Caki2 (cell line): ENCODE measurements around the gene NAXE. TPM values are rescaled to one million over a fixed set of nuclear protein-coding genes. Genes with fewer than 3 reads are reported as not detected.
A peak's percentile ranks its signal among the peaks of the same experiment; 100 is the strongest.
"Not testable (repeated sequence)": the region's sequence is repeated elsewhere in the genome, so short reads cannot be mapped to it uniquely, and the experiment has no call there.

Experiments
- DNase-seq: peaks from one replicate; pipeline ENCODE4 v3.0.0-alpha.2; 2015; ENCODE audit warnings: low read depth
- in situ Hi-C: cut with HindIII; loops from 2 replicates; pipeline ENCODE4 v1.10.0; 2016; ENCODE audit warnings: low sequenced_read_pairs, low pct_unique_long_range_greater_than_20kb, mixed read lengths
- total RNA-seq: library from RNA; depleted of rRNA; stranded (reverse); fragments of >200 nt; shearing (Covaris generic); gene quantifications from 2 replicates; pipeline ENCODE4 v1.2.3, GENCODE V29; 2014; ENCODE audit warnings: low replicate concordance; rRNA removed

The NAXE gene
- 142 and 150 TPM in 2 replicates for total RNA-seq

DNA sequence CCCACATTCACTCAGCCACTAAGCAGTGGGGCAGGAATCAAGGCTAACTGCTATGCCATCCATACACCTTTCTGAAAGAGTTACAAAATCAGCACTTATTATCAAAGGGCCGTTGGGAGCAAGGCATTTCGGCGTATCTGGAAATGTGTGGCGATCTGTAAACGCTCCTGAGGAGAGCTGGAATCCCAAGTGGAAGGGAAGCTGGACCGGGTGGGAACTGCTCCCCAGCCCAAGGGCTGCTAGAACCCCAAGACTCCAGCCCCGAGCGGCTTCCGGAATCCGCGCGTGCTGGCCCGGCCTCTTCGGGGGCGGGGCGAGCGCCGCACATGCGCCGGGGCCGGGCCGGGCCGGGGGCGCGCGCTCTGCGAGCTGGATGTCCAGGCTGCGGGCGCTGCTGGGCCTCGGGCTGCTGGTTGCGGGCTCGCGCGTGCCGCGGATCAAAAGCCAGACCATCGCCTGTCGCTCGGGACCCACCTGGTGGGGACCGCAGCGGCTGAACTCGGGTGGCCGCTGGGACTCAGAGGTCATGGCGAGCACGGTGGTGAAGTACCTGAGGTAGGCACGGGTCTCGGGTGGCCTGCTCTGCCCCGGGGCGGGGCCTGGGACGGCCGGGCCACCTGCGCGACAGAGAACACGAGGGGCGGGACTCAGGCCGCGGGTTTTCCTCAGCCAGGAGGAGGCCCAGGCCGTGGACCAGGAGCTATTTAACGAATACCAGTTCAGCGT lies at the start of gene NAXE:
Gene NAXE (plus strand): TSS at position 345 of the 726 bp plus-strand sequence. CDS start 29 bp downstream, at position 374.
- in situ Hi-C loops, result no loop called here
- peak; percentile 66 for DNase-seq

DNA sequence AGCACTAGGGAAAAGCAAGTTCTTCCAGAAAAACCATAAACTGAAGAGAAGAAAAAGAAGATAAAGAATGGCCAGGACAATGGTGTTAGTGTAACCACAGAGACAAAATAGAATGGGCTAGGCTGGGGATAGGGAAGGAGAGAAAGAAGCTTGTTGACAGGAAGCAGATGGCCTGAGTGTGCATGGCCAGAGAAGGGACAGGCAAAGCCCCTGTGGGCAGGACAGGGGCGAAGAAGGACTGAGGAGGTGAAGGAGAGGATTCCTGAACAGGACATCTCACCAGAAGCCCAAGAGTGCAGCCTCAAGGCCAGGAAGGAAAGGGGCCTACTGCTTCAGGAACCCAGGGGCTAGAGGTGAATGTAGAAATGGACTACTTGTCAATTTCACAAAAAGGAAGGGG lies 48.5 kb upstream of the NAXE start:
- no peak for DNase-seq
- in situ Hi-C loops, result no loop called here

DNA sequence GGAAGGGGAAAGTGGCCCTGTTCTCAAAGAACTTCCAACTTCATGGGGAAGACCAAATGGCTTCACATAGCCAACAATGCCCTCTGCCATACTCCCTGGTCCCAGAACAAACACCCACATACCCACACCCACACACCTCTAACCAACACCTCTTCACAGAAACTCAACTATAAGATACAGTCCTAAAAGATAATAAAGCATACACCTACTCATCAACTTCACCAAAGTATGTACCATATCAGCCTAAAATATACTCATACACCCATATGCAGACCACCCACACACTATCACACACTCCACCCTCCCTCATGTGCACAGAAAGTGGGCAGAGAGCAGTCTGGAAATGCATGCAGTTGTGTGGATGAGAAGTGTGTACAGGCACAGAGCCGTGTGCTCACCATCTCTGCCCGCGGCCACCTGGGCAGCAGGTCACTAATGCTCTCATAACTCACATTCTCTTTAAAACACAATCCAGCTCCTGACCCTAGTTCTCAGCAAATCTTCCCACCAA lies 46.9 kb upstream of the NAXE start:
- in situ Hi-C loops, result no loop called here
- no peak for DNase-seq

DNA sequence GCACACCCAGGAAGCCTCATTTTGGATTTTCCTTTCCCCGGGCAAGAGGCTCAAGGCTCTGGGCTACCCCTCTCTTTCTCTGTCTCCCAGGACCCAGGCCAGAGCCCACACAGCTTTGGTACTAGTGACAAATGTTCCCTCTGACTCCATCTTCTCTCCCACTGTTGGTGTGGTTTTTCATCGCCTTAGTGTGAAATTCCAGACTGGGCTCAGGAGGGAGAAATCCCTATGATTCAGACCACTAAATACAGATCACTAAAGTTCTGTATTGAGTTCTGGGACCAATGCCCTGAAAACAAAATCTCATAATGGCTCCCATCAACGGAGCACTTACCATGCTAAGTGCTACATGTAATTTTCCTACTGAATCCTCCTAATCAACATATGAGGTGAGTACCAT lies 45.3 kb upstream of the NAXE start:
- DNase-seq, result no peak

DNA sequence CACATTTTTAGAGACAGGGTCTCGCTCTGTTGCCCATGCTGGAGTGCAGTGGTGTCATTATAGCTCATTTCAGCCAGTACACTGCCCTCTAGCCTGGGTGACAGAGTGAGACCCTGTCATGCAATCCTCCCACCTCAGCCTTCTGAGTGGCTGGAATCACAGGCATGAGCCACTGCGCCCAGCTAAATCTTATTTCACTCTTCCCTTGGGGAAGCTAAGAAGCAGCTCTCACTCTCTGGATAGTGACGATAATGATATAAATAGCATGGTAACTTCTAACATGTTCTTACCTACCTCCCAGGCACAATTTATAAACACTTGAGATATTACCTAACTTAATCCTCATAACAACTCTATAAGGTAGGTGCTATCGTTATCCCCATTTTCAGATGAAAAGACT lies 44.1 kb upstream of the NAXE start:
- in situ Hi-C loops, result no loop called here
- DNase-seq, result no peak

More for the DNA sequence above, 45.3 kb upstream of the NAXE start:
- in situ Hi-C loops, result no loop called here

DNA sequence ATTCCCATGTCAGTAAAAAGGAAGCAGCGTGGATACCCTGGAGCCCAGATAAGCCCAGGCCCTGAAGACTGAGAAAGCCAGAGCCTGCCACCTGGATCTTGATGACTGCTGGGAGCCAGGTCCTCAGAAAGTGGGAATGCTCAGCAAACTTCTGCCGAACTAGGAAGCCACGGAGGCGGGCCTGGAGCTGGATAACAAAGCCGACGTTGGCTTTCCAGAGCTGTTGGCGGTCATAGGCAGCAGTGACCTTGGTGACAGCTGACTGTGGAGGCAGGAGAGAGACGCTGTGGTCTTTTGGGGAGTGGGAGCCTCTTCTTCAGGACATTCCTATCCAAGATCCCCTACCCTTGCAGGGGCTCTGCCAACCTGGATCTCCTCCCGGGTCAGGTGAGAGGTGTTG lies 43.6 kb upstream of the NAXE start:
- in situ Hi-C loops, result no loop called here
- DNase-seq, result no peak

DNA sequence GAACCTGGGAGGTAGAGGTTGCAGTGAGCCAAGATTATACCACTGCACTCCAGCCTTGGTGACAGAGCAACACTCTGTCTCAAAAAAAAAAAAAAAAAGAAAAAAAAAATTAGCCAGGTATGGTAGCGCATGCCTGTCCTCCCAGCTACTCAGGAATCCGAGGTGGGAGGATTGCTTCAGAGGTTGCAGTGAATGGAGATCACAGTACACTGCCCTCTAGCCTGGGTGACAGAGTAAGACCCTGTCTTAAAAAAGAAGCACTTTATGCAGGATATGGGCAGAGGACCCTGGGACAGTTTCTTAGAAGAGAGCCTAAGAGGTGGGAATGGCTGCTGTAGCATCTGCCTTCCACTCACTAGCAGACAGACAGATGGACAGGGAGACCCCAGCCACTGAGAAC lies 42.2 kb upstream of the NAXE start:
- in situ Hi-C loops, result no loop called here
- no peak for DNase-seq

DNA sequence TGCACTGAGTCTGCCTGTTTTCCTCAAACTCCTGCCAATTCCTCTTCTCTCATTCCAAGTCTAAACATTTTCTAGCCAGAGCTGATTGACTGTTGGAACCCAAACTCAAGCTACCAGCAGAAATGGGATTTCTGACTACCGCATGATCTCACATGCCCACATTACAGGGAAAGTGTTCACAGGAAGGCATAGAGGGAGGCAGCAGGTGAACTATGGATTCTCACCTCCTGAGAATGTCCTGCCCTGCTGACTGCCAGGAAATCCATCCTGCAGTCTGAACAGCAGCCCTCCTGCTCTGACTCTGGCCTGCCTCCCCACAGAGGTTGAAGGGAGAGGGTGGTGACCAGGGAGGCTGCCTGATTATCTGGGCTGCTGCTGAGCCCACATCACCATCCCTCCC lies 41.7 kb upstream of the NAXE start:
- in situ Hi-C loops, result no loop called here
- no peak for DNase-seq

DNA sequence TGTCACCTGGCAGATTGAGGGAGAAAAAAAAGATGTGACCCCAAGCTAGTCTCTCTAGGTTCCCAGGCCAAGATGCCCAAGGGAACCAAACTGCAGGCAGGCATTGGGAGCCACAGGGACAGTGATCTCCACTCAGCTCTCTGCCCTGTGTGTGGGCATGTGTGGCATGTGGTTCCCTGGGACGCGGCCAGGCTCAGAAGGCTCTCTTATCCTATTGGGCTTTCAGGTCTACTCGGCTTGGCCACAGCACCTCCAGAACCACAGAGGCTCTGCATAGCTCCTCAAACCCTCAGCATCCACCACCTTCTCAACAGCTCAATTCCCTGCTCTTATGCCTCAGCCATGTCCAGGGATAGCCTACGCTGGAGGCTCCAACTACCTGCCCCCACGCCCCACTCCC lies 41.2 kb upstream of the NAXE start:
- in situ Hi-C loops, result no loop called here
- DNase-seq, result no peak

DNA sequence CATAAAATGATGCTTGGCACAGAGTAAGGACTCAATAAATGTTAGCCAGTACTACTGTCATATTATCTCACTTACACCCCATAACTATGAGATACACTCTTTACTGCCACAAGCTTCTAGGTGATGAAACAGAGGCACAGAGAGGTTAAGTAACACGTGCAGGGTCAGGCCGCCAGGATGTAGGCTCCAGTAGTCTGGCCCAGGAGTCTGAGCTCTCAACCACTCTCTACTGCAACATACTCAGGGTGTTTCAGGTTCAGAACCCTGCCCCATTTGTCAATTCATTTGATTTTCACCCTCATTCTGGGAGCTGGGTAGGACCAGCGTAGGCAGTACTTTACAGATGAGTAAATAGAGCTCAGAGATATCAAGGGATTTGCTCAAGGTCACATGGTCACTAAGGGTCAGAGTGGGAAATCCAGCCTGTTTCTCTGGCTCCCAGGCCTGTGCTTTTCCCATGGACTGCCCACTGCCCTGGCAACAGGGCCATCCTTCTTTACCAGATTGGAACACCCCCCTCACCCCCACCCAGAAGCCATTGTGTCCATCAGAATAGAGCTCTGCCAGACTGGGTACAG lies 40.4 kb upstream of the NAXE start:
- no peak for DNase-seq
- in situ Hi-C loops, result no loop called here

DNA sequence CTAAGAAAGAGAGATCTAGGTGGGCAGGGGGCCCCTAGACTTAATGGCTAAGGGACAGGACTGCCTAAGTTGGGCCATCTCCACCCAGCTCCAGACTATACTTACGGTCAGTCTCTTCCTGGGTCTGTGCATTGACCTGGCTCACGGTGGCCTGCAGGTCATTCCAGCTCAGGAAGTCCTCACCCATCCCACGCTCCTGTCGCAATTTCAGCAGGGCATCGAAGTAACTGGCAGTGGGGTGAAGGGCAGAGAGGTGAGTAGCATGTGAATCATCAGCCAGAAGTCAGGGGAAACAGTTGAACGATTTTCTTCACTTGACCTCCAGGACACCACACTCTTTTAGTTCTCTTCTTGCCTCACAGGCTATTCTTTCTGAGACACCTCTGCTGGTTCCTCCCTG lies 39.7 kb upstream of the NAXE start:
- in situ Hi-C loops, result no loop called here
- peak; percentile 66 for DNase-seq

DNA sequence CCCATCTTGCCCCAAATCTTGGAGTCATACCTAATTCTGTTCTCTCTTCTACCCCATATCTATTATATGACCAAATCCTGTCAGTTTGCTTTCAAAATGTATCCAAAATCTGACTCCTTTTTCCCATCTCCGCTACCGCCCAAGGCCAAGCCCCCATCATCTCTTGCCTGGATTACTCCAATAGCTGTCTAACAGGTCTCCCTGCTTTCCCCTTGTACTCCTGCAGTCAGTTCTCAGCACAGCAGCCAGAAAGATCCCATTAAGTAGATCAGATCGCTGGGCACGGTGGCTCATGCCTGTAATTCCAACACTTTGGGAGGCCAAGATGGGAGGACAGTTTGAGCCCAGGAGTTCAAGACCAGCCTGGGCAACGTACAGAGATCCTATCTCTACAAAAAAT lies 39.1 kb upstream of the NAXE start:
- DNase-seq, result no peak
- in situ Hi-C loops, result no loop called here

DNA sequence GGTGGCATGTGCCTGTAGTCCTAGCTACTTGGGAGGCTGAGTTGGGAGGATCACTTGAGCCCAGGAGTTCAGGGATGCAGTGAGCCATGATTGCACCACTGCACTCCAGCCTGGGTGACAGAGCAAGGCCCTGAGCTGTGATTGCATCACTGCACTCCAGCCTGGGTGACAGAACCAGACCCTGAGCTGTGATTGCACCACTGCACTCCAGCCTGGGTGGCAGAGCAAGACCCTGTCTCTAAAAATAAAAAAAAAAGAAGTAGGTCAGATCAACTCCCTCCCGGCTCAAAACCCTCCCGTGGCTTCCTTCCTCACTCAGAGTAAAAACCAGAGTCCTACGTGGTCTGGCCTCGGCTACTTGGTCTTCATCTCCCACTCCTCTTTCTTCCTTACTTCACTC lies 38.6 kb upstream of the NAXE start:
- DNase-seq, in situ Hi-C loops: not testable (repeated sequence)

DNA sequence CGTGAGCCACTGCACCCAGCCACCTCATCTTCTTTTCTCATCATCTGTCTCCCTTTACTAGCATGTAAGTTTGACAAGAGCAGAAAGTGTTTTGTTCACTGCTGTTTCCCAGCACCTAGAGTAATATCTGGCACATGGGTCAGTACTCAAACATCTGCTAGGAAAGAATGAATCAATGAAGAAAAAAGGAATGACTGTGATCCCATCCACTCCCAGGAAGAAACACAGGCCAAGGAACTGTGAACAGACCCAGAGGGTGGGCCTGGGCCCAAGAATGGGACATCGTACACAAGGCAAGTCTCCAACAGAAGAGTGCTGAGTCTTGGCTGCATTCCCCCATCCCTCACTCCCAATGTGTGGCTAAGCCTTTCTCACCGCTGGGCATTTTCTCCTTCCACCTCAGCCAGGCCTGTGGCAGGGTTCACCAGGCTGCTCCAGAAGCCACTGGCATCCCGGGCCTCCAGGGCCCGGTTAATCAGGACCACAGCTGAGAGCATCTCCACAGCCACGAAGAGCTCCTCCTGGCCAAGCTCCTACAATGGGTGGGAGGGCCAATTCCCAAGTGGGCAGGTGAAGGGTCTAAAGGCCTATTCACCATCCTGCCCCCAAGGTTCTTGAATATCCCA lies 37.6 kb upstream of the NAXE start:
- in situ Hi-C loops, result no loop called here
- DNase-seq, result no peak

DNA sequence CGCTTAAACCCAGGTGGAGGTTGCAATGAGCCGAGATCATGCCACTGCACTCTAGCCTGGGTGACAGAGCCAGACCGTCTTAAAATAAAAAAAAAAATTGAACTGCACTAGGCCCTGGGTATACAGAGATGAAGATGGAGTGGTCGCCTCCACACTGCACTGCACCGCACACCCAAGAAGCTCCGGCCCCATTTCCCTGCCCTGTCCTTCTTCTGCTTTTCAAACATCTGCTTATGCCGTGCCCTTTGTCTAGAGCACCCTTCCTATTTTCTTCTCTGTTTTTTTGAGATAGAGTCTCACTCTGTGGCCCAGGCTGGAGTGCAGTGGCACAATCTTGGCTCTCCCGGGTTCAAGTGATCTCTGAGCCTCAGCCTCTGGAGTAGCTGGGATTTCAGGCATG lies 36.6 kb upstream of the NAXE start:
- DNase-seq, result no peak
- in situ Hi-C loops, result no loop called here

DNA sequence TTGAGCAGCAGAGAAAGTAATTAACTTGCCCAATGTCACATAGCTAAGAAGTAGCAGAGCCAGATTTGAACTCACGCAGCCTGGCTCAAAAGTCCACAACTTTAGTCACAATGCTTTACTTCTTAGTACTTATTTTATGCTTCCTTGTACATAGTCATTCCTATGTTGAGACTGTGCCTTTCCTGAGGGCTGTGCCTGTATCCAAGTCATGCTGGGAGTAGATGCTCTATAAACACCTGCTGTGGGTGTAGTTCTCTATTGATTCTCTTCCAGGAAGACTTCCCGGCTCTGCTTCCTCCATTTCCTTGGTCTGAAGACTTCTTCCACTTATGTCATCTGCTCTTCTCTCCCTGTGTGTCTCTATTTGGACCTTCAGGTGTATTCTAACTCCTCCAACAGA lies 35.9 kb upstream of the NAXE start:
- DNase-seq, result no peak
- in situ Hi-C loops, result no loop called here

DNA sequence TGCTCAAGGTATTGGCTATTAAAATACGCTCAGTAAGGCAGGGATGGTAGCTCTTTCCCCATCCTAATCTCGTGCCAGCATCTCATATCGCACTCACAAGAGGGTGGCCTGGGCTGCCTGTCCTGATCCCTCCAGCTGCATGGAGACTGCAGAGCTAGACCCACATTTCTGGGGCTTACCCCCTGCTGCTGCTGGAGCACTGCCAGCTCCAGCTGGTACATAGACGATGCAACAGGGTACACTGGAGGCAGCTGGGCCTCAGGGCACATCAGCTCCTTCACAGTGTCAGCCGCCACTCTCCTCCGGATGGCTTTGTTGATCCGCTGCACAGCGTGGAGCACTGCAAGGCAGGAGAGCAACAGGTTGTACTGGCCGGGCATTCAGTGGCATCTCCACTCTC lies 35.2 kb upstream of the NAXE start:
- no peak for DNase-seq
- in situ Hi-C loops, result no loop called here

DNA sequence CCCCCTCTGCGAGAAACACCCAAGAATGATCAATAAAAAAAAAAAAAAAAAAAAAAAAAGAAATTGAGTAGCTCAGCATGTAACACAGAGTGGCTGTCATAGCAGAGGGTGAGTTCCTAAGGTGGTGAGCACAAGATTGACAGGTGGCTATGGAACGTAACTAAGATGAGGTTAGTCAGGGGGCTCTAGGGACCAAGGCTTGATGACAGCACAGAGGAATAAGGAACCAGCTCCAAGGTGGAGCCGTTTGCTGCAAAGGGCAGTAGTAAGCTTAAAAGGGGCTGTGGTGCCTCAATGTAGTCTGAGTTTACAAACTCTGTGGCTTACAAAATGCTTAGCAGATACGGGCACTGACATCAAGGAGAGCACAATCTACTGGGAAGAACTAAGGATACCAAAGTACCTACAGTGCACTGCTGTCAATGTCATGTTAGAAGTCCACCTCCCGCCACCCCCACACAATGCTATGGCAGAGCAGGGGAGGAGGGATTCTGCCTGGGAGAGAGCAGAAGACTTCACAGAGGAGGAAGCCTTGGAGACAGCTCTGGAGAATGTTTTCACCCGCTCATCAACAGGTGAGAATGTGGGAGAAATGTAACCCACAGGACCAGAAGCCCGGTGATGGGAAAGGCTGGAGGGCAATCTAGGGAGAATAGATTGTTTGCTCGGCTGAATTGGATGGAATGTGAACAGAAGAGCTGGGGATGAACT lies 32.3 kb upstream of the NAXE start:
- no peak for DNase-seq
- in situ Hi-C loops, result no loop called here

DNA sequence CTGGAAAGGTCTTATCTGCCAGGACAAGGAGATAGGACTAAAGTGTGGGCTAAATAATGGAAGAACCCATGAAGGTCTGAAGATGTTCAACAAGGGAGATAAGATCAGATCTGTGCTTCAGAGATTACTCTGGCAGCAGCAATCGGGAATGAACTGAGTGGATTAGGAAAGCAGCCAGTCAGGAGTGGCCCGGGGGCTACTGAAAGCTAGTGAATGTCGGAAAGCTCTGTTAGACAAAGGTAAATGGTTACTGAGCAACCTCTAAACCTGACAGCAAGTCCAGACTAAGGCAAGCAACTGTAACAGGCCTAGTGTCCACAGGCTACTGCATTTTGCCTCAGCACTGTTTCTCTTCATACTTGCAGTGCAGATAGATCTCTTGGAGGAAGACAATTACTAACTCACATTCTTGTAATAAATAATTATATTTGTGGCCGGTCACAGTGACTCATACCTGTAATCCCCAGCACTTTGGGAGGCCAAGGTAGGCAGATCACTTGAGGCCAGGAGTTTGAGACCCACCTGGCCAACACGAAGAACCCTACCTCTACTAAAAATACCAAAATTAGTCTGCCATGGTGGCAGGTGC lies 31.7 kb upstream of the NAXE start:
- in situ Hi-C loops, result no loop called here

More for the DNA sequence above, 31.7 kb upstream of the NAXE start:
- DNase-seq, result no peak
